ENCODE measurements around the gene EDAR.

GRCh38 chr2:108945969-108946368 lies 43.1 kb downstream of the EDAR start:
- TF ChIP-seq ATF3 (IDR thresholded peaks at IDR 0.05; ENCODE audit: insufficient read depth, low read depth, low read length) (no peak), POLR2A (IDR thresholded peaks at IDR 0.05; ENCODE audit: control extremely low read depth in 1 of 2, low read depth in 2 of 2, low read length in 2 of 2) (no peak), CTCF (IDR thresholded peaks at IDR 0.05; ENCODE audit: control extremely low read depth in 1 of 3, insufficient read depth in 1 of 3, low read depth in 1 of 3, low read length in 3 of 3) (no peak), RFX5 (IDR thresholded peaks at IDR 0.05; ENCODE audit: borderline replicate concordance, low read depth, low read length) (no peak), CHD2 (IDR thresholded peaks at IDR 0.05; ENCODE audit: low read length) (no peak), ATF2 (IDR thresholded peaks at IDR 0.05; ENCODE audit: low read length) (no peak), CEBPB (IDR thresholded peaks at IDR 0.05; ENCODE audit: low read depth, low read length) (no peak), EP300 (IDR thresholded peaks at IDR 0.05; ENCODE audit: borderline replicate concordance in 1 of 2, low read depth in 2 of 2, low read length in 2 of 2) (no peak), NRF1 (IDR thresholded peaks at IDR 0.05; ENCODE audit: low read depth, low read length) (no peak), SUZ12 (IDR thresholded peaks at IDR 0.05; ENCODE audit: low read length) (no peak), EZH2 (IDR thresholded peaks at IDR 0.05; ENCODE audit: low read depth, low read length, severe bottlenecking) (no peak), USF2 (IDR thresholded peaks at IDR 0.05; ENCODE audit: low read length) (no peak), NANOG (IDR thresholded peaks at IDR 0.05; ENCODE audit: insufficient read depth, low read depth, low read length, poor library complexity, severe bottlenecking) (no peak), GTF2F1 (IDR thresholded peaks at IDR 0.05; ENCODE audit: borderline replicate concordance, low read depth, low read length) (no peak)

Data from H1 (cell line).